Uterus (tissue), 4 donors: ENCODE data around the gene JAK2. TPM values are rescaled to one million over a fixed set of nuclear protein-coding genes. Genes with fewer than 3 reads are reported as not detected.

Experiments
- DNase-seq, 2 donors: peaks; one replicate each; pipeline ENCODE4 v3.0.0-alpha.2; 2019 to 2020
- H3K27ac ChIP-seq, 2 donors: fragments of 200-600 bp; sonication (generic); 1 replicate in 1 of 2; 2 replicates in 1 of 2; pipeline ENCODE4 v1.5.1; 2016 to 2018
- H3K27me3 ChIP-seq, 2 donors: fragments of 200-600 bp; sonication (generic); one replicate each; pipeline ENCODE4 v1.5.1; 2018 to 2019; ENCODE audit warnings: control low read depth in 1 of 2
- H3K36me3 ChIP-seq, 2 donors: fragments of 200-600 bp; sonication (generic); one replicate each; pipeline ENCODE4 v1.5.1; 2019; ENCODE audit warnings: control low read depth in 1 of 2
- H3K4me1 ChIP-seq, 2 donors: fragments of 200-600 bp; sonication (generic); one replicate each; pipeline ENCODE4 v1.5.1; 2018 to 2019; ENCODE audit warnings: control low read depth in 1 of 2
- H3K4me3 ChIP-seq, 2 donors: fragments of 200-600 bp; sonication (generic); 1 replicate in 1 of 2; 2 replicates in 1 of 2; pipeline ENCODE4 v1.5.1; 2018 to 2019; ENCODE audit warnings: mild to moderate bottlenecking in 1 of 2
- H3K9me3 ChIP-seq, 2 donors: fragments of 200-600 bp; sonication (generic); one replicate each; pipeline ENCODE4 v1.5.1; 2019; ENCODE audit warnings: control low read depth in 1 of 2
- POLR2A ChIP-seq, 2 donors: fragments of 450-650 bp; IDR thresholded peaks; one replicate each; pipeline ENCODE4 v1.6.1; 2016; ENCODE audit warnings: antibody characterized with exemption in 2 of 2, mild to moderate bottlenecking in 1 of 2, moderate library complexity in 1 of 2
- intact Hi-C: fragments of 100-400 bp; cut with DNase I; formaldehyde crosslinking; loops from one replicate; pipeline ENCODE4 v1.15.1; 2023; ENCODE audit warnings: low total_unique reads
- total RNA-seq, 4 donors: library from RNA; depleted of rRNA in 3 of 4; stranded (reverse); fragments of >200 nt in 3 of 4; gene quantifications; one replicate each; pipeline versions ENCODE4 v1.1.0 to v1.2.4, GENCODE V29; 2014 to 2023
- TF ChIP-seq, protein P1 (sequence below), 4 experiments: fragments of 200-600 bp in 2 of 4; fragments of 450-650 bp in 2 of 4; sonication (generic) in 2 of 4; IDR thresholded peaks; one replicate each; pipeline ENCODE4 v1.5.1; 2016 to 2019; ENCODE audit warnings: antibody characterized with exemption in 4 of 4, mild to moderate bottlenecking in 2 of 4, moderate library complexity in 1 of 4
- donor health status: DM: yes; HTN: yes; CAD: no.

Gene JAK2
- total RNA-seq, 4 donors from 2014 or later, result 12.8 to 47.1 (median 26.5) TPM

DNA sequence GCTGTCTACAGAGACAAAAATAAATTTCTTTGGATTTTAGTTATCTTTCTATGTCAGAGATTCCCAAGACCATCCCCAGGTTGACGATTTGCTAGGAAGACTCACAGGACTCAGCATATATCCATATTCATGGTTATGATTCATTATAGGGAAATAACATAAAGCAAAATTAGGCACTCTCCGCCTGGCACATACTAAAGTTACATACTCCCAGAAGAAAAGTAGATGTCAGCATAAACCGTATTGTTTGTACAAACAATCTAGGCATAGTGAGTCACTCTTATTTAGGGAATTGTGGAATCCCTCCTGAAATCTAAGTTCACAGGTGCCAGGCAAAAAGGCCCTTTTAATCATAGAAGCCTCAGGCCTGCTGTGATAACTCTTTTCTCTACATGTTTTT, 137.4 kb downstream of the JAK2 start:
- intact Hi-C loops, result no loop called here
- Histone ChIP-seq H3K9me3 (no peaks in the 10 kb centered on the region), H3K4me1 (no peaks in the 10 kb centered on the region), H3K4me3 (no peak overlapping the region), H3K27me3 (no peaks in the 10 kb centered on the region), H3K36me3 (no peaks in the 10 kb centered on the region), H3K27ac (no peak overlapping the region)
- TF ChIP-seq, protein P1, sequence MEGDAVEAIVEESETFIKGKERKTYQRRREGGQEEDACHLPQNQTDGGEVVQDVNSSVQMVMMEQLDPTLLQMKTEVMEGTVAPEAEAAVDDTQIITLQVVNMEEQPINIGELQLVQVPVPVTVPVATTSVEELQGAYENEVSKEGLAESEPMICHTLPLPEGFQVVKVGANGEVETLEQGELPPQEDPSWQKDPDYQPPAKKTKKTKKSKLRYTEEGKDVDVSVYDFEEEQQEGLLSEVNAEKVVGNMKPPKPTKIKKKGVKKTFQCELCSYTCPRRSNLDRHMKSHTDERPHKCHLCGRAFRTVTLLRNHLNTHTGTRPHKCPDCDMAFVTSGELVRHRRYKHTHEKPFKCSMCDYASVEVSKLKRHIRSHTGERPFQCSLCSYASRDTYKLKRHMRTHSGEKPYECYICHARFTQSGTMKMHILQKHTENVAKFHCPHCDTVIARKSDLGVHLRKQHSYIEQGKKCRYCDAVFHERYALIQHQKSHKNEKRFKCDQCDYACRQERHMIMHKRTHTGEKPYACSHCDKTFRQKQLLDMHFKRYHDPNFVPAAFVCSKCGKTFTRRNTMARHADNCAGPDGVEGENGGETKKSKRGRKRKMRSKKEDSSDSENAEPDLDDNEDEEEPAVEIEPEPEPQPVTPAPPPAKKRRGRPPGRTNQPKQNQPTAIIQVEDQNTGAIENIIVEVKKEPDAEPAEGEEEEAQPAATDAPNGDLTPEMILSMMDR (IDR thresholded peaks at IDR 0.05), result no peak
- TF ChIP-seq POLR2A (IDR thresholded peaks at IDR 0.05), result no peak
- DNase-seq, result no peak

DNA sequence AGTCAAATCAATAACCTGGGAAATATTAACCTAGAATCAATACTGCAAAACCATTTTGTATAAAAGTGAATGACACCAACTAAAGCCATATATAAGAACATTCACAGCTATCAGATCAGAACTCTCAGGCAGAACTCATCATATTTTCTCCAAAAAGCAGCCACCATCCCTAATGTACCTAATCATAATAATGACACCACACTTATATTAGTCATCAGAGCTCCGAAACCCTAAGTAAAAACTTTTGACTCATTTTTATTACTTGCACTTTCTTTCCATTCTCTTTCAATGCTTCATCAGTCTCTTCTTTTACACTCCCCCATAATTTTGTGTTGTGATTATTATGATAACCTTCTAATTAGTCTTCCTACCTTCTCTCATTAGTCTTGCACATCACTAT, 155.1 kb downstream of the JAK2 start:
- H3K27me3 ChIP-seq, result no peaks in the 10 kb centered on the region
- no peak for DNase-seq
- H3K4me1 ChIP-seq, result no peaks in the 10 kb centered on the region
- intact Hi-C loops, result no loop called here
- H3K4me3 ChIP-seq, result no peak overlapping the region
- no peak for TF ChIP-seq POLR2A (IDR thresholded peaks at IDR 0.05)
- TF ChIP-seq, protein P1 (IDR thresholded peaks at IDR 0.05), result no peak
- H3K9me3 ChIP-seq, result peaks cover 0 to 20% of the 10 kb centered on the region in 2 donors
- H3K36me3 ChIP-seq, result no peaks in the 10 kb centered on the region
- no peak overlapping the region for H3K27ac ChIP-seq

DNA sequence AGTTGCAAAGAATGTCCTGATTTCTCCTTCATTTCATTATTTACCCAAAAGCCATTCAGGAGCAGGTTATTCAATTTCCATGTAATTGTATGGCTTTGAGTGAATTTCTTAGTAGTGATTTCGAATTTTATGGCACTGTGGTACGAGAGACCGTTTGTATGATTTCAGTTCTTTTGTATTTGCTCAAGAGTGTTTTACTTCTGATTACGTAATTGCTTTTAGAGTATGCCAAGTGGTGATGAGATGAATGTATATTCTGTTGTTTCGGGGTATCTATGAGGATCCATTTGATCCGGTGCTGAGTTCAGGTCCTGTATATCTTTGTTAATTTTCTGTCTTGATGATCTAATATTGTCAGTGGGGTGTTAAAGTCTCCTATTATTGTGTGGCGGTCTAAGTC, 159.1 kb downstream of the JAK2 start:
- Histone ChIP-seq H3K4me1 (no peaks in the 10 kb centered on the region), H3K36me3 (no peaks in the 10 kb centered on the region), H3K27me3 (no peaks in the 10 kb centered on the region), H3K27ac (no peak overlapping the region), H3K9me3 (peaks cover 0 to 9% of the 10 kb centered on the region in 2 donors), H3K4me3 (no peak overlapping the region)
- intact Hi-C loops, result no loop called here
- TF ChIP-seq, protein P1 (IDR thresholded peaks at IDR 0.05), result no peak
- no peak for TF ChIP-seq POLR2A (IDR thresholded peaks at IDR 0.05)
- DNase-seq, result no peak

DNA sequence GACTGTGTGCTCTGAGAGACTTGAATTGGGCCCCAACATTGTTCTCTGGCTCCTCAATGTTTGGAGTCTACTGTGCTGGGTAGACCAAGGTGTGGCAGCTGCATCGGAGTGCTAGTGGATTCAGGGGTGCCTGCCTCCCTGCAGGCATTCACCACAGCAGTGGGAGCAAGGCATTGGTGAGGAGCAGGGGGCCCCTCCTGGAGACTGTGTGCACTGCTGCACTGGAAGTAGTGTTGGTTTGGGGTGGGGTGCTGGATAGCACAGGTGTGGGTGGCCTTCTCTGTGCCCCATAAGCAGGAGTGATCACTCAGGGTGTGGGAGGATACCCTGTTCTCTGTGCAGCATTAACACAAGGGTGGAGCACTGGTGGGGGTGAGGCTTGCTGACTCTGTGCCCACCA, 161.2 kb downstream of the JAK2 start:
- H3K27ac ChIP-seq, result no peak overlapping the region
- no peaks in the 10 kb centered on the region for H3K4me1 ChIP-seq
- TF ChIP-seq, protein P1 (IDR thresholded peaks at IDR 0.05), result no peak
- TF ChIP-seq POLR2A (IDR thresholded peaks at IDR 0.05), result no peak
- no peak overlapping the region for H3K4me3 ChIP-seq
- DNase-seq, result no peak
- no peaks in the 10 kb centered on the region for H3K27me3 ChIP-seq
- no peaks in the 10 kb centered on the region for H3K36me3 ChIP-seq
- H3K9me3 ChIP-seq, result peaks cover 0 to 9% of the 10 kb centered on the region in 2 donors
- intact Hi-C loops, result no loop called here

Other genes with a start within 250 kb of the JAK2 start
- 100 to 1,000 TPM in 1 of 4 donors, 10 to 100 TPM in 3; 57.9 to 129 (median 78.4) TPM for gene AK3, start 244.1 kb upstream of the JAK2 start, total RNA-seq
- 10 to 100 TPM; 21.3 to 49.7 (median 37.7) TPM for gene RCL1, start 192.3 kb upstream of the JAK2 start, total RNA-seq
- under 1 TPM in 1 of 4 donors, not detected in 3; 0.48 TPM for gene INSL6, start 200.4 kb downstream of the JAK2 start, total RNA-seq
- not detected for gene INSL4, start 246.1 kb downstream of the JAK2 start, total RNA-seq